Spleen (tissue), 11 donors: ENCODE results near the gene TMEM151A. TPM values are rescaled to one million over a fixed set of nuclear protein-coding genes. Genes with fewer than 3 reads are reported as not detected.
"Not testable (repeated sequence)": the region's sequence is repeated elsewhere in the genome, so short reads cannot be mapped to it uniquely, and the experiment has no call there.

Source experiments
- DNase-seq: peaks from one replicate; pipeline ENCODE4 v3.0.0-alpha.2; 2020
- H3K27ac ChIP-seq, 8 donors: fragments of 200-600 bp; sonication (generic) in 7 of 8; 1 replicate in 4 of 8; 2 replicates in 4 of 8; pipeline versions ENCODE4 v1.5.0 to v1.8.0; 2016 to 2021; ENCODE audit warnings: inconsistent platforms in 4 of 8, mild to moderate bottlenecking in 4 of 8, moderate library complexity in 1 of 8
- H3K27me3 ChIP-seq, 7 donors: fragments of 200-600 bp; sonication (generic) in 6 of 7; replicated peaks in 1 of 7; 1 replicate in 4 of 7; 2 replicates in 3 of 7; pipeline versions ENCODE4 v1.5.0 to v1.8.0; 2016 to 2021; ENCODE audit warnings: inconsistent platforms in 3 of 7, mild to moderate bottlenecking in 1 of 7
- H3K36me3 ChIP-seq, 6 donors: fragments of 200-600 bp; sonication (generic) in 5 of 6; 1 replicate in 4 of 6; 2 replicates in 2 of 6; pipeline versions ENCODE4 v1.5.0 to v1.8.0; 2016 to 2021; ENCODE audit warnings: inconsistent platforms in 2 of 6
- H3K4me1 ChIP-seq, 6 donors: fragments of 200-600 bp; sonication (generic) in 5 of 6; 1 replicate in 3 of 6; 2 replicates in 3 of 6; pipeline versions ENCODE4 v1.5.0 to v1.8.0; 2016 to 2021; ENCODE audit warnings: inconsistent platforms in 3 of 6
- H3K4me3 ChIP-seq, 8 donors: fragments of 200-600 bp; sonication (generic) in 7 of 8; 1 replicate in 4 of 8; 2 replicates in 4 of 8; pipeline versions ENCODE4 v1.5.0 to v1.8.0; 2016 to 2021; ENCODE audit warnings: inconsistent platforms in 4 of 8, mild to moderate bottlenecking in 4 of 8, moderate library complexity in 2 of 8
- H3K9me3 ChIP-seq, 8 donors: fragments of 200-600 bp; sonication (generic) in 7 of 8; 1 replicate in 4 of 8; 2 replicates in 4 of 8; pipeline versions ENCODE4 v1.5.0 to v1.8.0; 2016 to 2021; ENCODE audit warnings: inconsistent platforms in 4 of 8
- POLR2A ChIP-seq, 3 donors: fragments of 450-650 bp; IDR thresholded peaks; one replicate each; pipeline ENCODE4 v1.5.1; 2017; ENCODE audit warnings: antibody characterized with exemption in 3 of 3, mild to moderate bottlenecking in 1 of 3
- POLR2AphosphoS5 ChIP-seq, 3 donors: sonication (generic); formaldehyde crosslinking; IDR thresholded peaks; one replicate each; pipeline ENCODE4 v1.5.1; 2017; ENCODE audit warnings: antibody characterized with exemption in 3 of 3
- WGBS, 5 donors: extraction: QIAGEN DNeasy Blood & Tissue Kit in 3 of 5; methylation state at CpG; one replicate each; pipeline versions ENCODE4 v1.1.5 to v1.1.7; 2013 to 2018; 5-methylcytosine and 5-hydroxymethylcytosine counted together
- intact Hi-C: fragments of 100-400 bp; cut with DNase I; formaldehyde crosslinking; loops from one replicate; pipeline ENCODE4 v1.15.0; 2023; ENCODE audit warnings: low total_unique reads
- polyA plus RNA-seq, 3 donors: library from polyadenylated mRNA; stranded (reverse); fragments of 200-250 nt; gene quantifications; one replicate each; pipeline ENCODE4 v1.2.1, GENCODE V29; 2013
- total RNA-seq, 7 donors: library from RNA; depleted of rRNA in 3 of 7; stranded (reverse); fragments of >200 nt in 3 of 7; fragmentation: NEBNext Ultra II Directional in 4 of 7; extraction: Animal tissue kit (Norgen Biotek cat#: 25700) in 4 of 7; gene quantifications; one replicate each; pipeline versions ENCODE4 v1.1.0 to v1.2.1, GENCODE V29; 2016 to 2021
- TF ChIP-seq, protein P1 (sequence below), 11 experiments: fragments of 200-600 bp in 7 of 11; fragments of 450-650 bp in 4 of 11; sonication (generic) in 4 of 11; IDR thresholded peaks in 8 of 11; conservative IDR thresholded peaks in 3 of 11; 1 replicate in 7 of 11; 2 replicates in 4 of 11; pipeline versions ENCODE4 v1.4.0 to v1.8.0; 2016 to 2021; ENCODE audit warnings: antibody characterized with exemption in 11 of 11, inconsistent platforms in 4 of 11, mild to moderate bottlenecking in 1 of 11
- donor health status: healthy with polysubstance abuse.
- donor health status: DM: no; HTN: no; CAD: no; lungs with moderate emphysema.
- donor health status: DM: no; HTN: no; CAD: no.
- donor health status: Bipolar disorder and iron deficiency.
- donor health status: healthy.
- donor health status: DM: no; HTN: no; CAD: no.
- donor health status: DM: yes; HTN: yes; CAD: no.

TMEM151A gene
- total and polyA plus RNA-seq, 10 donors: 0.02 to 0.34 (median 0.02) TPM; not detected in 7

DNA sequence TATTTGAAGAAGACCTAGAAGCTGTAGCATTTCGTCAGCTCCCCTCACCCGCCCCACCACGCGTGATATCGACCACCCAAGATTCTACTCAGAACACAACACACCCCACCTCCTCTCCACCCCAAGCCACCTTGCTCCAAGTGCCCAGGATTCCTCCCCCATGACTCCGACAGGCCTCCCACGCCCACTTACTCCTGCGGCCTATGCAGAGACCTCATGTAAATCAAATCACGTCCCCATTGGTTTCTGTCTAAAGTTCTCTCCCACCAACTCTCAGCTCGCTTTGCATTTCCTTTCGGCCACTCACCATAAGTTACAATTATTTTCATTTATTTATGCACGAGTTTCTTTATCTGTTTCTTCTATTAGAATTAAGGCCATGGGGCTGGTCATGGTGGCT, 11.0 kb downstream of the TMEM151A start:
- no peak overlapping the region for H3K27ac ChIP-seq
- H3K27me3 ChIP-seq: no peaks in the 10 kb centered on the region
- no peaks in the 10 kb centered on the region for H3K9me3 ChIP-seq
- no peaks in the 10 kb centered on the region for H3K4me1 ChIP-seq
- 85 to 92% (median 86%) methylated on average over 12 of the region's 12 CpGs for WGBS, 5 donors
- no peaks in the 10 kb centered on the region for H3K36me3 ChIP-seq
- no peak overlapping the region for H3K4me3 ChIP-seq
- DNase-seq: no peak
- TF ChIP-seq, protein P1, sequence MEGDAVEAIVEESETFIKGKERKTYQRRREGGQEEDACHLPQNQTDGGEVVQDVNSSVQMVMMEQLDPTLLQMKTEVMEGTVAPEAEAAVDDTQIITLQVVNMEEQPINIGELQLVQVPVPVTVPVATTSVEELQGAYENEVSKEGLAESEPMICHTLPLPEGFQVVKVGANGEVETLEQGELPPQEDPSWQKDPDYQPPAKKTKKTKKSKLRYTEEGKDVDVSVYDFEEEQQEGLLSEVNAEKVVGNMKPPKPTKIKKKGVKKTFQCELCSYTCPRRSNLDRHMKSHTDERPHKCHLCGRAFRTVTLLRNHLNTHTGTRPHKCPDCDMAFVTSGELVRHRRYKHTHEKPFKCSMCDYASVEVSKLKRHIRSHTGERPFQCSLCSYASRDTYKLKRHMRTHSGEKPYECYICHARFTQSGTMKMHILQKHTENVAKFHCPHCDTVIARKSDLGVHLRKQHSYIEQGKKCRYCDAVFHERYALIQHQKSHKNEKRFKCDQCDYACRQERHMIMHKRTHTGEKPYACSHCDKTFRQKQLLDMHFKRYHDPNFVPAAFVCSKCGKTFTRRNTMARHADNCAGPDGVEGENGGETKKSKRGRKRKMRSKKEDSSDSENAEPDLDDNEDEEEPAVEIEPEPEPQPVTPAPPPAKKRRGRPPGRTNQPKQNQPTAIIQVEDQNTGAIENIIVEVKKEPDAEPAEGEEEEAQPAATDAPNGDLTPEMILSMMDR (IDR thresholded peaks at IDR 0.05 in 8 of 11, conservative IDR thresholded peaks at IDR 0.05 in 3 of 11): no peak
- TF ChIP-seq POLR2AphosphoS5 (IDR thresholded peaks at IDR 0.05) (no peak), POLR2A (IDR thresholded peaks at IDR 0.05) (no peak)
- intact Hi-C loops: no loop called here

DNA sequence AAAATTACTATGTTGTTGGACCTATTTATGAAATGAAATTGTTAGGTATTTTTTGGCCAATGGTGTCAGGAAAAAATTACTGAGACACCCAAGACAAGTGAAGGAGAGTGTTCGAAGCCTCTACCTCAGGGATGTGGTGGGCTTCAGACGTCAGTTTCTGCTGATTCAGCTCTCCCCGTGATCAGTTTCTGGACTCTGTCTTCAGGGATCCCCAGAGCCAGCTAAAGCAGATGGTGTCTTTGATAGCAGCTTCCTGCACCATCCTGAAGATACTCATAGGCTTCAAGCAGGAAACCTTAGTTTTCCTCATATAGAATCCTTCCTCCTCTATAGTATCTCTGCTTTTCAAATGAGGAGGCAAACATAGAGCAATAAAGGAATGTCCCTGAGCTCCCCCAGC, 17.8 kb downstream of the TMEM151A start:
- intact Hi-C loops: no loop called here
- WGBS, 5 donors: 46 to 69% (median 51%) methylated on average over 3 of the region's 3 CpGs
- no peak for TF ChIP-seq POLR2A (IDR thresholded peaks at IDR 0.05)
- no peak for TF ChIP-seq POLR2AphosphoS5 (IDR thresholded peaks at IDR 0.05)
- TF ChIP-seq, protein P1 (IDR thresholded peaks at IDR 0.05 in 8 of 11, conservative IDR thresholded peaks at IDR 0.05 in 3 of 11): no peak

DNA sequence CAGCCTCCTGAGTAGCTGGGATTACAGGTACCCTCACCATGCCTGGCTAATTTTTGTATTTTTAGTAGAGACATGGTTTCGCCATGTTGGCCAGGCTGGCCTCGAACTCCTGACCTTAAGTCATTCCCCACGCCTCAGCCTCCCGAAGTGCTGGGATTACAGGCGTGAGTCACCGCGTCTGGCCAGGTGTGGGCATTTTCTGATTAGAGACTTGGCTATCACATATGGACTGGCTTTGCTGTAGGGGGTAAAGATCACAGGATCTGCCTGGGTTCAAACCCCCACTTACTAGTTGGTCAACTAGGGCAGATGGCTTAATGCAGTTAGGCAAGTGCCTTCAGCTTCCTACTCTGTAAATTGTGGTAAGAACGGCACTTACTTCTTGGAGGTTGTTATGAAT, 18.6 kb downstream of the TMEM151A start:
- no peak for DNase-seq
- 86 to 88% (median 86%) methylated on average over 8 of the region's 8 CpGs for WGBS, 5 donors
- Histone ChIP-seq H3K4me3 (no peak overlapping the region), H3K4me1 (peaks cover 5 to 41% (median 22%) of the 10 kb centered on the region in 6 donors), H3K27me3 (no peaks in the 10 kb centered on the region), H3K9me3 (no peaks in the 10 kb centered on the region), H3K27ac (no peak overlapping the region), H3K36me3 (no peaks in the 10 kb centered on the region)
- intact Hi-C loops: loop anchor here (5.0 kb wide), 1 partner anchor 77 kb away; no protein-coding TSS in a partner anchor
- no peak for TF ChIP-seq POLR2A (IDR thresholded peaks at IDR 0.05)
- TF ChIP-seq, protein P1 (IDR thresholded peaks at IDR 0.05 in 8 of 11, conservative IDR thresholded peaks at IDR 0.05 in 3 of 11): no peak
- TF ChIP-seq POLR2AphosphoS5 (IDR thresholded peaks at IDR 0.05): no peak

More for the DNA sequence above, 17.8 kb downstream of the TMEM151A start:
- H3K36me3 ChIP-seq: no peaks in the 10 kb centered on the region
- no peaks in the 10 kb centered on the region for H3K9me3 ChIP-seq
- no peaks in the 10 kb centered on the region for H3K27me3 ChIP-seq
- no peak overlapping the region for H3K4me3 ChIP-seq
- peaks cover 5 to 33% (median 20%) of the 10 kb centered on the region in 6 donors for H3K4me1 ChIP-seq
- no peak overlapping the region for H3K27ac ChIP-seq
- DNase-seq: no peak

DNA sequence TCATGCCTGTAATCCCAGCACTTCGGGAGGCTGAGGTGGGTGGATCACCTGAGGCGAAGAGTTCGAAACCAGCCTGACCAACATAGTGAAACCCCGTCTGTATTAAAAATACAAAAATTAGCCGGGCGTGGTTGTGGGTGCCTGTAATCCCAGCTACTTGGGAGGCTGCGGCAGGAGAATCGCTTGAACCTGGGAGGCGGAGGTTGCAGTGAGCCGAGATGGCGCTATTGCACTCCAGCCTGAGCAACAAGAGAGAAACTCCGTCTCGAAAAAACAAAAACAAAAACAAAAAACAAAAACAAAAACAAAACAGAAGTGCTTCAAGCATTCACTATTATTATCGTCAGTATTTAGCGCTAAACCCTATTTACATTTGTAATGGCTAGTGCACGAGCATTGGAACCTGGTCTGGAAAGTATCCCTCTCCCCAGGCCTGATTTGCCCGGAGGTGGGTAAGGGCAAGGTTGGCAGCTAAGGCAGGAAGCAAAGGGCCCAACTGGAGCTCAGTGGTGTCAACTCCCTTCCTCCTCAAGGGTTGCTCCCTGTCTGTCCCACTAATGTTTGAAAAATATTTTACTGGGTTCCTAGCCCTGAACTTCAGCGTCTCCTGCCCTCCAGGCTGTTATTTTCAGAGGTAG, 19.2 kb downstream of the TMEM151A start:
- not testable (repeated sequence) for DNase-seq, H3K27me3 ChIP-seq, H3K9me3 ChIP-seq, H3K4me3 ChIP-seq, H3K36me3 ChIP-seq
- Histone ChIP-seq H3K27ac (peak overlapping the region in 1 of 8 donors; percentile 91), H3K4me1 (peaks cover 5 to 47% (median 22%) of the 10 kb centered on the region in 6 donors)
- intact Hi-C loops: loop anchor here (5.0 kb wide), 1 partner anchor 76 kb away; no protein-coding TSS in a partner anchor
- WGBS, 5 donors: 83 to 90% (median 87%) methylated on average over 18 of the region's 18 CpGs
